Bronchial epithelial cell (primary cell): ENCODE data around the gene LRMDA. TPM values are rescaled to one million over a fixed set of nuclear protein-coding genes. Genes with fewer than 3 reads are reported as not detected.

ENCODE experiments used
- DNase-seq: peaks from one replicate; pipeline ENCODE4 v3.0.0-alpha.2; 2010; ENCODE audit warnings: low read depth
- FAIRE-seq: peaks from 2 replicates; lab custom pipeline; 2011; peaks lifted over from hg19 to GRCh38; lab: Jason Lieb, UNC
- H3K27me3 ChIP-seq: 2 replicates; pipeline ENCODE4 v1.5.1; 2011; ENCODE audit warnings: low read length; ENCODE audit not compliant: control insufficient read depth, insufficient read depth
- H3K36me3 ChIP-seq: 2 replicates; pipeline ENCODE4 v1.5.1; 2011; ENCODE audit warnings: low read length; ENCODE audit not compliant: control insufficient read depth, insufficient read depth
- H3K4me3 ChIP-seq: 2 replicates; pipeline ENCODE4 v1.5.1; 2011; ENCODE audit warnings: mild to moderate bottlenecking, low read depth, low read length, control low read depth
- total RNA-seq: library from RNA; depleted of rRNA; stranded (reverse); fragments of >200 nt; gene quantifications from 2 replicates; pipeline ENCODE4 v1.2.1, GENCODE V29; 2014
- TF ChIP-seq, protein P1 (sequence below): IDR thresholded peaks from 2 replicates; pipeline ENCODE4 v1.5.1; 2011; ENCODE audit warnings: mild to moderate bottlenecking, moderate library complexity, low read length, control low read depth, inconsistent platforms; ENCODE audit not compliant: insufficient read depth, severe bottlenecking

The LRMDA gene
- total RNA-seq, 1 donor from 2014 or later: 1.6 TPM

DNA sequence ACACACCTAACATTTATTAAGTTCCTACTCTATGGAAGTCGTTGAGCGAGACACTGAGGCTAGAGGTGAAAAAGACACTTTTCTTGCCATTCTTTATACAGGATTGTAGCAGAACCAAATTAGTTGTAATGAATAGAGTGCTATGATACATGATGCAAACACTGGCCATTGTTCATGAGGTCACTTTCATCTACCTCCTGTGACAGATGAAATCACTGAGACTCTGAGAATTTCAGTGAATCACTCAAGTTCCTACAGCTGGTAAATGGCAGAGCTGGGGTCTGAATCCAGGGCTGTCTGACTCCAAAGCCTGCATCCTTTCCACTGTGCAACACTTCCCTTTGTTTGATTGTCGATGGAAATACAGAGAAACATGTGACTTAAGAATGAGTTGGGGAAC lies 657.6 kb downstream of the LRMDA start:
- H3K27me3 ChIP-seq: no peaks in the 10 kb centered on the region
- TF ChIP-seq, protein P1, sequence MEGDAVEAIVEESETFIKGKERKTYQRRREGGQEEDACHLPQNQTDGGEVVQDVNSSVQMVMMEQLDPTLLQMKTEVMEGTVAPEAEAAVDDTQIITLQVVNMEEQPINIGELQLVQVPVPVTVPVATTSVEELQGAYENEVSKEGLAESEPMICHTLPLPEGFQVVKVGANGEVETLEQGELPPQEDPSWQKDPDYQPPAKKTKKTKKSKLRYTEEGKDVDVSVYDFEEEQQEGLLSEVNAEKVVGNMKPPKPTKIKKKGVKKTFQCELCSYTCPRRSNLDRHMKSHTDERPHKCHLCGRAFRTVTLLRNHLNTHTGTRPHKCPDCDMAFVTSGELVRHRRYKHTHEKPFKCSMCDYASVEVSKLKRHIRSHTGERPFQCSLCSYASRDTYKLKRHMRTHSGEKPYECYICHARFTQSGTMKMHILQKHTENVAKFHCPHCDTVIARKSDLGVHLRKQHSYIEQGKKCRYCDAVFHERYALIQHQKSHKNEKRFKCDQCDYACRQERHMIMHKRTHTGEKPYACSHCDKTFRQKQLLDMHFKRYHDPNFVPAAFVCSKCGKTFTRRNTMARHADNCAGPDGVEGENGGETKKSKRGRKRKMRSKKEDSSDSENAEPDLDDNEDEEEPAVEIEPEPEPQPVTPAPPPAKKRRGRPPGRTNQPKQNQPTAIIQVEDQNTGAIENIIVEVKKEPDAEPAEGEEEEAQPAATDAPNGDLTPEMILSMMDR: no peak
- no peak for FAIRE-seq
- H3K36me3 ChIP-seq: no peaks in the 10 kb centered on the region
- no peak for DNase-seq
- H3K4me3 ChIP-seq: no peak overlapping the region

DNA sequence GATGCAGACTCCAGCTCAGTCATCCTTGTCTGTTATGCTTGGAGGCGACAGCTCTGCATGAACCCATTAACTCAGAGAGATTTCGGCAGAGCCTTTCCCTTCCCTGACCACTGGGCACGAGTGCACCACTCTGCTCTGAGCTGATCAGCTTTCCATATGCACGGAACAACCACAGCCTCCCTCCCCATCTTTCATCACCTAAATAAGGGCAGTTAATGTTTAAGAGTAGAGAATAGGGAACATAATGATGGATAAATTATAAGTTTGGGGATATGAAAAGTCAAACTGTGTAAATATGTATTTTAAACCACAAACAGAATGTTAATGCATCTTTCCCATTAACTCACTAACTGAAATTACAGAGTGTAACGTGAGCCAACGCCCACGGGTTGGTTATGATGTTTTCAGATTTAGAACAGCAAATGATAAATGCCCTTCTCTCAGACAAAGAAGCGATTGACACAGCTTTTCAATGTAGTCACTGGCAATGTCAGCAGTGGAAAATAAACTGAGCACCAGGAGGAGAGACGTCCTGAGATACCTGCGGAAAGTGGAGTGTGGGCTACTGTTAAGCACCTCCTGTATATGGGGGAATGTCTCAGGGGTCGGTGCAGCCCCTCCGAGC lies 658.2 kb downstream of the LRMDA start:
- DNase-seq (no peak), FAIRE-seq (peak; percentile 40)
- TF ChIP-seq, protein P1: no peak
- Histone ChIP-seq H3K36me3 (no peaks in the 10 kb centered on the region), H3K4me3 (no peak overlapping the region), H3K27me3 (no peaks in the 10 kb centered on the region)

DNA sequence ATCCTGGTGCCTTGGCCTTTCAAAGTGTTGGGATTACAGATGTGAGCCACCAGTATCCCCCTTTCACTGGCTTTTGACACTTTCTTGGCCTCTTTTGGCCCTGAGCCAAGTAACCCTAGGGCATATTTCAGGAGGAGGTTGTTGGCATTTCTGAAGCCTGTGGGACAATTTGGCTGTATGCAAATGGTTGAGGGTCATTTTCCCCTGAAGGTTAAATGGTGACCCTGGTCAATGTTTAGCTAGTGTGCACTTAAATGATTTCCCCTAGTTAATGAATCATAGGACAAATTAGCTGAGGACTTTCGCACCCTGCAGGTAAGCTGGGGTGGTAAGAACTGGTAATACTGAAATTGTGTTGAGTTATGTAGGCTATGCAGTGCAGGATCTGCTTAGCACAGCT lies 660.5 kb downstream of the LRMDA start:
- FAIRE-seq (no peak), DNase-seq (no peak)
- H3K36me3 ChIP-seq: no peaks in the 10 kb centered on the region
- H3K4me3 ChIP-seq: no peak overlapping the region
- no peaks in the 10 kb centered on the region for H3K27me3 ChIP-seq
- TF ChIP-seq, protein P1: no peak

DNA sequence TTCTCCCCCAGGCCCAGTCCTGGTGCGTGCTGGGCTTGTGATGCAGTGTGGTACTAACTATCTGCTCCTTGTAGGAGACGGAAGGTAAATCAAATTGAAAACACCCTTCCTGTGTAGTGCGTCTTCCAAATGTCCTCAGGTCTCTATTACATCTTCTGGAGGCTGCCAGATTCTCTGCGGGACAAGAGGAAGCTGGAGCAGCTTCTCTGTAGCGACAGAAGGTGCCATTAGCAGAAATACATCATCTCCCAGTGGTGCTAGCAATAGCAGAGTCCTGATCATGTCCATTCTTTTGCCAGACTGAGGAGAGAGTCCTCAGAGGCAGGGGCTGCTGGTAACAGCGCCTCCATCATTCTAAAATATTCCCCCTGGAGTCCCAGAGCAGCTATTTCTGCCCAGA lies 675.2 kb downstream of the LRMDA start:
- TF ChIP-seq, protein P1: no peak
- FAIRE-seq: peak; percentile 89
- Histone ChIP-seq H3K27me3 (no peaks in the 10 kb centered on the region), H3K4me3 (no peak overlapping the region), H3K36me3 (no peaks in the 10 kb centered on the region)
- no peak for DNase-seq

DNA sequence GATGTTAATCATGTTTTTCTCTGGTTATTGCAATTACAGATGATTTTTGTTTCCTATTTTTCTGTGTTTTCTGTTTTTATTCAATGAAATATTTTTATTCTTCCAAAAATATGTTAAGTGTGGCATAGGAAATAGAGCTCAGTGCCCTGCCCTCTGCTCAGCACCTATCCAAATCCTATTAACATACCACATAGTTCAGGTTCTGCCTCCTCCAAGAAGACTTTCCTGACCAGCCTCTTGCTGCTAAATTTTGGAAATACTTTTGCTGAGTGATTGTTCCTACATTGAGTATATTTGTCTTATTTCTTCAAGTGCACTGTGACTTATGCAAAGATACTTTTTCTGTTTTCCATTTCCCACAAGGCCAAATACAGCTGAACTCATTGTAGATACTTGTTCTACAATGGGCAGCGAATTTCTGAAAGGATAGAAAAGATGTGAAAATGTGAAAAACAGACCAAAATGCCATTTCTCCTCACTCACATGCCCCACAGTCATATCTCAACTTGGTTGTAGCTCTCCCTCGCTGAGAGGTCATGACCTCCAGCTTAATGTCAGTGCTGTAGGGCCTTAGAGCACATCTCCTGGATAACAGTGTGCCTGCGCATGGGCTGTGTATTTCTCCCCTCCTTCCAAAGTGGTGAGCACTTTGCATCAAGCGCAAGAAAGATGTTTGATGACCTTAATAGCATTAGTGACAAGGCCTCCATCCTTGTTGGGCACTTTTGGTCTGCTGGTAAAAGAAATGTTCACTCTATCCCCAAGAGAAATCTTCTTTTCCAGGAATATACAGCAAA lies 677.3 kb downstream of the LRMDA start:
- TF ChIP-seq, protein P1: no peak
- no peak for FAIRE-seq
- Histone ChIP-seq H3K27me3 (no peaks in the 10 kb centered on the region), H3K4me3 (no peak overlapping the region), H3K36me3 (no peaks in the 10 kb centered on the region)
- no peak for DNase-seq

DNA sequence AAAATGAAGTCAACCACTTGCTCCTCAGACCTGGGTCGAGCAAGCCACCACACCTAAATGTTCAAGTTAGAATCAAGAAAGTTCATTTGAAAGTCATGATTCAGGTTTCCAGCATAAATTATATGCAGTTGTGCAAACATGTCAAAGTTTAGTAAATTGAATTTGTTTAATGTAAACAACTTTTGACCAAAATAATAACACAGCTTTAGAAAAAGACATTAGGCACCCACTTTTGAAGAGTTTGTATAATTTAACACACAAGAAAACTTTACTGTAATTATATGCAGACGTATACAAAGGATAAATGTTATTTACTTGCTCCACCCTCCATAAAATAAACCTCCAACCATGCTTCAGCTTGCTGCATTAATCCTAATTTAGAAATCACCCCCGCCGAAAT lies 680.0 kb downstream of the LRMDA start:
- FAIRE-seq (no peak), DNase-seq (no peak)
- TF ChIP-seq, protein P1: no peak
- H3K27me3 ChIP-seq: no peaks in the 10 kb centered on the region
- H3K4me3 ChIP-seq: no peak overlapping the region
- H3K36me3 ChIP-seq: no peaks in the 10 kb centered on the region
